GM12872 (cell line): ENCODE data around the gene TFIP11.

Source experiments
- TF ChIP-seq, protein P1 (sequence below): IDR thresholded peaks from 3 replicates; pipeline ENCODE4 v1.5.1; 2011; ENCODE audit warnings: low read depth, mild to moderate bottlenecking, low read length, moderate library complexity; ENCODE audit not compliant: insufficient read depth

TFIP11 gene

DNA sequence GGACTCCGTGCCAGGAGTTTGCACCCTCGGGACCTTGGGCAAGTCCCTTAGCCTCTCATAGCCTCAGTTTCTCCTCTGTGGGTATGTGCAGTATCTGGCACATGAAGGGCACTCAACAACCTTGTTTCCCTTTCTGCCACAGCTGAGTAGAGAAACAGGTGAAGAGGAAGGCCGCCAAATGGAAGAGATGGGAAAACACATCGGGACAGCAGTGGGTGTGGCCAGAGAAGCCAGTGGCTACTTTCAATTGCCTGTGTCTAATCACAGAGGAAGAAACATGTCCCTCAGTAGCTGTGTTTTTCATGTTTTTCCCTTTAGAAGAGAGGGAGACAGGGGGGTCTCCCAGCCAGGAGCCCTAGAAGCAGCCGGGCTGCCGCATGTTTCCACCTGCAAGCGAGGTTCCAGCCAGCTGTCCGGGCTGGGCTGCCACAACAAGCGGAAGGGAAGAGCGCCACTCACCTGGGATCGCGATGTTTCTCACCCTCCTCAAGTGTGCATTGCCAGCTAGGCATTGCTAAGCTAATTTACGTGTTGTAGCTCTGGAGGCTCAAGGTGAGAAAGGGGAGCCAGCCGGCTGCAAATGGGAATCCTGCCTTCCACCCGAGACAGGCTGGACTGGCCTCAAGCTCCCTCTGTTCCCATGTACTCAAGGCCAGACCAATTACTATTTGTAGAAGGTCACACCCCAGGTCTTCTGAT lies 66.5 kb downstream of the TFIP11 start:
- TF ChIP-seq, protein P1, sequence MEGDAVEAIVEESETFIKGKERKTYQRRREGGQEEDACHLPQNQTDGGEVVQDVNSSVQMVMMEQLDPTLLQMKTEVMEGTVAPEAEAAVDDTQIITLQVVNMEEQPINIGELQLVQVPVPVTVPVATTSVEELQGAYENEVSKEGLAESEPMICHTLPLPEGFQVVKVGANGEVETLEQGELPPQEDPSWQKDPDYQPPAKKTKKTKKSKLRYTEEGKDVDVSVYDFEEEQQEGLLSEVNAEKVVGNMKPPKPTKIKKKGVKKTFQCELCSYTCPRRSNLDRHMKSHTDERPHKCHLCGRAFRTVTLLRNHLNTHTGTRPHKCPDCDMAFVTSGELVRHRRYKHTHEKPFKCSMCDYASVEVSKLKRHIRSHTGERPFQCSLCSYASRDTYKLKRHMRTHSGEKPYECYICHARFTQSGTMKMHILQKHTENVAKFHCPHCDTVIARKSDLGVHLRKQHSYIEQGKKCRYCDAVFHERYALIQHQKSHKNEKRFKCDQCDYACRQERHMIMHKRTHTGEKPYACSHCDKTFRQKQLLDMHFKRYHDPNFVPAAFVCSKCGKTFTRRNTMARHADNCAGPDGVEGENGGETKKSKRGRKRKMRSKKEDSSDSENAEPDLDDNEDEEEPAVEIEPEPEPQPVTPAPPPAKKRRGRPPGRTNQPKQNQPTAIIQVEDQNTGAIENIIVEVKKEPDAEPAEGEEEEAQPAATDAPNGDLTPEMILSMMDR, result no peak

DNA sequence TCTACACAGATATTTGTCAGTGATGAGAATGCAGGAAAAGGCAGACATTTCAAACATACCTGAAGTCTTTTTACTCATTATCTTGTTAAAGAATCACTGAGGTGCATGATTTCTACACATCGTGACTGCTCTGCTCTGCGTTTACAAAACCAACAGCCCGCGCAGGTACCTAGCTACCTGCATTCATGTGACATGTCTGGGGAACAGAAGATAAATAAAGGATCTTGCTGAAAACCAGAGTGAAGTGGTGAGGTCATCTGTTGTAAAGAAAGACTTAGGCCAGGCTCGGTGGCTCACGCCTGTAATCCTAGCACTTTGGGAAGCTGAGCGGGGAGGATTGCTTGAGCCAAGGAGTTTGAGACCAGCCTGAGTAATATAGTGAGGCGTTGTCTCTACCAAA lies 67.5 kb downstream of the TFIP11 start:
- TF ChIP-seq, protein P1, result no peak

DNA sequence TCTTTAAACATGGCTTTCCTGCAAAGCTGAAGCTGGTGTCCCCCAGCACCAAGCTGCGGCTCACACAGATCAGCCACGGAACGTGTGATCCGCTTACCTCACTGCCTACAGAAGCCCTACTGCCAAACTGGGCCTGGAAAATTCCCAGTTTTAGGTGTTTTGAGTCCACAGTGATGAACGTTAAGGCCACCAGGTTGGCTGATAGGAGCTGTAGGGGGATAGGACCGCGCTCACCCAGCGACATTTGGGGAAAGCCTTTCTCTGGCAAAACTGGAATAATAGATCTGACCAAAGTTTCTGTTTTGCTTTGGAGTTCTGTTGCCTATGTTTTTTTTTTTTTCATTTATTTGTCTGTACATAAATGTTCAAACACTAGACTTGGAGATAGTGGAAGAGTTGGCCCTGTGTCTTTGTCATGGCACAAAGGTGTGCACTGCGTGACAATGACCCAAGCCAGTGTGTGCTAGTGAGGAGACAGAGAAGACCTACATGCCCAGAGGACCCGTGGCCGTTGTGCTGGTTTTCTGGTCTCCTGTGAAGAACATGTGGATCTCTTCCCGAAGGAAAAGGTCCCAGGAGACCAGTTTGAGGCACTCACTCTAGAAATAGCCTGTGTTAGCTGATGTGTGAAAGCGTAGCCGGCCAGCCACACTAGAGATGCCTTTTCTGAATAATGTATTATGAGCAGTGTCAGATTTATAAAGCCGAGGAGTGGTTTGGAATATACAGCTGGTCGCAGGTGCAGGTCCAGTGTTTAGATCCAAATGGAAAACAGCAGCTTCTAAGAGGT lies 68.2 kb downstream of the TFIP11 start:
- TF ChIP-seq, protein P1, result no peak

GRCh38 chr22:26442086-26442756 lies 70.1 kb downstream of the TFIP11 start:
- TF ChIP-seq, protein P1, result no peak
